Measurements from ENCODE around the gene PTPRD.

The PTPRD gene

DNA sequence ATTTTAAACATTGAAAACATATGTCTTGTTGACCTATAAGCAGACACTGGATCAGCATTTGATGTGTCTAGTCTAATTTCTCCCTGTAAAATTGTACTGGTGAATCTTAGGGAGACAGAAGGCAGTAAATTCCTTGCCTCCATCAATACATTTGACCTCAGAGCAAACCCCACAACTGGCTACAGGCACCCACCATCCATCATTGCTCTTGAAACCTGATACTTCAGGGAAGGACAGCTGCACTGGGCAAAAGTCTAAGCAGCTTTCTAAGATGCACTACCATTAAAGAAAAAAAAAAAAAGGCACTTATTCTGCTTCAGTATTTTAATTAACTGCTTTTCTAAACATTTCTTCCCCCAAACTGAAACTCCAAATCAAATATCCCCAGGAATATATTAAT lies 1761.9 kb downstream of the PTPRD start:
- DNase-seq, result peak; percentile 84

DNA sequence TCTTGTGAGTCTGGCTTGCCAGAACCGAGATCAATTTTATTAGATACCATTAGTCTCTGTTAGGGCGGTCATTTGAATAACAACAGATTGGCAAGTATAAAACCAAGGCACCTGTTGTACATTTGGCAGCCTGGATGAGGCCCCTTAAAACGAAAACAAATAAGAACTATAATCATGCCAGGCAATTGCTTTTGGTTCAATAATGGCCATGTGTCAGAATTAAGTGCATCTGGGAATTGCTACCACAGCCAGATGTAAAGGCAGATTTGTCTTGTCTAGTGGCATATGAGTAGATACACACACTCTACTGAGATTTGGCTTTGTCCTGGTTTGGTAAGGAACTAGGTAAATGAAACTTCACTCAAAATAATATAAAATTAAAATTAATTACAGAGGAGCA lies 1767.0 kb downstream of the PTPRD start:
- peak; percentile 94 for DNase-seq

DNA sequence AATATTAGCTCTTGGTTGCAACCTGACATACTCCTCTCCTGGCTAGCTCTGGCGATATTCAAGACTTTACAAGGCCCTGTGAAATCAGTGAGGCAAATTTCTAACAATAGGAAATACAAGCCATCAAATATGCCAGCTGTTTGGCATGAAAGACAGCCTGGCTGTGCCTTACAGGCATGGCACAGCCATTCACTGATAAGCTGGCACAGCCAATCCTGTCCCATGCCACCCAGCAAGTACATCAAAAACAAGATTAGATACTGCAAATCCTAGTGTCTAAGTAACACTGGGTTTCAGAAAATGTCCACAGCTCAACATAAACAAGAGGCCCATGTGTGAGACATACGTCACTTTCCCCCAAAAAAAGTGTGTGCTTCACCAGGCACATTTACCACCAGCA lies 1767.4 kb downstream of the PTPRD start:
- peak; percentile 81 for DNase-seq

DNA sequence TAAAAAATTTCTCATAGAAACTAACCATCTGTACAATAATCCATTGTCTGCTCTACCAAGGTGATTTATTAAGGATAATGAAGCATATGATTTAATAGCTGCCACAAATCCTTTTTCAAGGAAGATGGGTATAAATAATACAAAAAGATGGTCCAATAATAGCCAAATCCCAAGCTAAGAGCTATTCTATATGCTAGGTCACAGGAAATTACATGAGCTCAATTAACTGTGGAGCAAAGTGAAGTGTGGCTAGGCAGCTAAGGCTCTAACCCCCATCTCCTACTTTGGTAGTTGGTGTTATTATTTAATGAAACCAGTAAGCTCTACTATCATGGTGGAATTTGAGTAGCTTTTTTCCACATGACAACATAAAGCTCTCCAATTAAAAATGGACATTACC lies 1768.3 kb downstream of the PTPRD start:
- DNase-seq, result peak; percentile 43

DNA sequence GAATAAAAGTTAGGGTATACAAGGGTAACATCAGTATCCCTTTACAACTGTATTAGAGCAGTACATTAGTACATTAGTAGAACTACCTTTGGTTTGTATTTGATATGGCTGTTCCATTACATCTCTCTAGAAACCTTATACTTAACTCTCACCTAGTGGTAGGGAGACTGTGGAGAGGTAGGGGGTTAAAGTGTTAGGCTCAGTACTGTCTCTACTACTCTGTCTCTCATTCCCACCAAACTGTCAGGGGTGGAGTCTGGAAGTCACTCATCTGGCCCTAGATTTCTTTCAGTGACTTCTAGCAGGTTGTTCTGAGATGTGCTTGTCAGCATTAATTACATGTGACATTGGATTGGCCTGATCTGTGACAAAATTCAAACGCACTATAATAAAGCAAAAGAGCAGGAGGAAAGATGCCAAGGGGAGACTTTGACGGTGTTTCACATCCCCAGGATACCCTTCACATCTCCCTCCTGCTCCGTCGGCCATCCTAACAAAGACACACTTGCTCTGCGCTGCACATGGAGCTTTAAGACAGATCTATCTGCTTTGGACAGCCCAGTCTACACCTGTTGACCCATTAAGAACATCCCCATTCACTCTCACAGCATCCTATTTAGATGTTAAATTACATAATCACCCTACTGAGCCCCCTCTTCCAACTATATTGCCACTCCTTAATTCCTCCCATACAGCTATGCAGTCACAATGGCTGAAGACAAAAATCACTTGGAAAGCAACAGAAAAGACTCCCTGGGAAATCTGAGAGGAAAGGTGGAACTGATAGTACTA lies 1770.2 kb downstream of the PTPRD start:
- peak; percentile 39 for DNase-seq

DNA sequence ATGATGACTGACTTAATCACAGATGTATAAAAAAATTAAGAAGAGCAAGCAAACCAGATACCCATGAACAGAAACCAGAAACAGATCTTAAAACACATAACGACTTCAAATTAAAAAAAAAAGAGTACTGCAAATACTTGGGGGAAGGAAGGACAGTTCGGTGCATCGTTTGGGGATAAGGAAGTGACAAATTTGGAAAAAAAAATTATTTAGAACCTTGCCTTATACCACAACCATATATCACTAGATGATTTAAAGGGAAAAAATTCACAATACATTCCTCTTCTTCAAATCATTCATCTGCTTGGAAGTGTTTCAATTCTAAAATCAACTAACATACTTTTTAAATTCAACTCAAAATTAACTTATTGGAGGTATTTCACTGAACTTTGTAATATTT lies 1774.7 kb downstream of the PTPRD start:
- no peak for DNase-seq

GRCh38 chr9:8835291-8835690 lies 1777.5 kb downstream of the PTPRD start:
- no peak for DNase-seq

GRCh38 chr9:8832955-8833354 lies 1779.8 kb downstream of the PTPRD start:
- DNase-seq, result peak; percentile 60

DNA sequence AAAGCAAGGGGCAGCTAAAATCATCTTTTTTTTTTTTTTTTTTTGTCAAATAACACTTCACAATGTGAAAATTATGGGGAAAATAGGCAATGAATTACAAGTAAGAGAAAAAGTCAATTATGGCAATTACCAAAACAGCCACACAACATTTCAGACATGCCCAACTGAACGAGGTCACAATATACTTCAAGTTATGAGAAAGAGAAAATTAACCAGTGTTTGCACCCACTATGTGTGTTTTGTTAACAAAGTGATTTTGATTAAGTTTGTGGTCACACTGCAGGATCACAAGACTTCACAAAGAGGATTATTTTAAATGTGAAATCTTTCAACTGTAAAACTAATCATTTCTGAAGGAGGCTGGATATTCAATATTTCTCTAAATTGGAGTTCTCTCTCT lies 1780.4 kb downstream of the PTPRD start:
- DNase-seq, result peak; percentile 47

GRCh38 chr9:8831568-8831967 lies 1781.2 kb downstream of the PTPRD start:
- no peak for DNase-seq

DNA sequence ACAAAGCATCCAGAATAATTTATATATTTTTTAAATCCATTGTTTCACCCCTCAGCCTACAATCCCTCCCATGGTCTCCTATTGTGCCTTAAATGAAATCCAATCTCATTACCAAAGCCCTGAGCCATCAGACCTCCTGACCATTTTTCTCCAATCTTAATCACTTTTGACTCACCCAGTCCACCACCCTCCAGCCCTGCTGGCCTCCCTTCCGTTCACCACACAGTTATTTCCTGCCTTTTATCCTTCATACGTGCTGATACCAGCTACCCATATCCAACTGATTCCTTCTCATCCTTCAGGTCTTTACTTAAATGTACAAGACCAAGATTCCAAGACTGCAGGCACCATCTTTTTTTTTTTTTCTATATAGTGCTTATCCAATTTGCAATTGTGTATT lies 1786.5 kb downstream of the PTPRD start:
- no peak for DNase-seq

DNA sequence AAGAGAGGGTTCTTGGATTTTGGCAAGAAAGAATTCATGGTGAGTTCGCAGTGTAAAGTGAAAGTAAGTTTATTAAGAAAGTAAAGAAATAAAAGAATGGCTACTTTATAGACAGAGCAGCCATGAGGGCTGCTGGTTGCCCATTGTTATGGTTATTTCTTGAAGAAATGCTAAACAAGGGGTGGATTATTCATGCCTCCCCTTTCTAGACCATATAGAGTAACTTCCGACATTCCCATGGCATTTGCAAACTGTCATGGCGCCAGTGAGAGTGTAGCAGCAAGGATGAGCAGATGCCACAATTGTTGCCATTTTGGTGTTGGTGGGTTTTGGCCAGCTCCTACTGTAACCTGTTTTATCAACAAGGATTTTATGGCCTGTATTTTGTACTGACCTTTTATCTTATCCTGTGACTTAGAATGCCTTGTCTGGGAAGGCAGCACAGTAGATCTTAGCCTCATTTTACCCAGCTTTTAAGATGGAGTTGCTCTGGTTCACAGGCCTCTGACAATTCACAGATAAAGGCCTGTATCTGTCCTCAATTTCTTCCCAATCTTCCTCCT lies 1787.1 kb downstream of the PTPRD start:
- DNase-seq, result no peak

GRCh38 chr9:8823131-8823895 lies 1789.5 kb downstream of the PTPRD start:
- no peak for DNase-seq

GRCh38 chr9:8822667-8823025 lies 1790.2 kb downstream of the PTPRD start:
- no peak for DNase-seq

DNA sequence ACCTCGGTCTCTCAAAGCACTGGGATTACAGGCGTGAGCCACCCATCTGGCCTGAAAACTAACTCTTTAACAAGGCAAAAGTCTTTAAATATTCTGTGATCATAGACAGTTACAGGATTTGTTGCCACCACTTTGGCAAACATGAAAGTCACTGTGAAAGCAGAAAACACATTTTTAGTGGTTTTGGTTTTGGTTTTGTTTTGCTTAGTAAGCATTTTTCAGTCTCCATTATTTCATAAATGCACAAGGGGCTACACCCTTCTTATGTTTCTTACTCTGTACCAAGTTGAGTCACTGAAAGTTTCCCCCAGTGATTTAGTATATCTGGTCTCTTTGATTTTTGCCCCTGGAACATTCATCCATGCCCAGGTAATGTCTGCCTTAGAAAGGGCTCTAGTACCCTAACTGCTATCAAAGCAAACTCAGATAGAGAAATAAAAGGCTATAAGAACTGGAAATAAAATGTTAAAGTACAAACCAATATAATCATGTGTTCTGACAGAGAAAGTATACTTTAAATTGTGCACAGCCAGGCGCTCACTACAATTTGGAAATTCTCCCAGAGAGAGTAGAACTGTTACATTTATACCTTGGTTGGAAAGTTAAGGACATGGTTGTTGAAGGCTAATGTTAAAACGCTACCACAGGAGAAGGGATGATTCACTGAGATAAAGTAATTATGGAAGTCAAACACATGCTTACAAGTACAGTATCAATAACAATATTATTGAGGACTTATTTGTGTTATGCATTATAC lies 1790.7 kb downstream of the PTPRD start:
- no peak for DNase-seq

DNA sequence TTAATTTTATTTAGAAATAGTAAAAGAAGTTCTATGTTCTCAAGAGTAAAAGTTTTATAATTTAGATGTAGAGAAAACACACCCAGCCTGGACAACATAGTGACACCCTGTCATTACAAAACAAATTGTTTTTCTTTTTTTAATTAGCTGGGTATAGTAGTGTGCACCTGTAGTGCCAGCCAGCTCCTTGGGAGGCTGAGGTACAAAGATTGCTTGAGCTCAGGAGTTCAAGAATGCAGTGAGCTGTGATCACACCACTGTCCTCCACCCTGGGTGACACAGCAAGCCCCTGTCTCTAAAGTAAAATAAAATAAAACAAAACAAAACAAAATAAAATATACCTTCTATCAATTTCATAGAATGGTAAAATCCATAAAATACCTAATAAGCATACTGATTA lies 1795.5 kb downstream of the PTPRD start:
- peak; percentile 47 for DNase-seq

DNA sequence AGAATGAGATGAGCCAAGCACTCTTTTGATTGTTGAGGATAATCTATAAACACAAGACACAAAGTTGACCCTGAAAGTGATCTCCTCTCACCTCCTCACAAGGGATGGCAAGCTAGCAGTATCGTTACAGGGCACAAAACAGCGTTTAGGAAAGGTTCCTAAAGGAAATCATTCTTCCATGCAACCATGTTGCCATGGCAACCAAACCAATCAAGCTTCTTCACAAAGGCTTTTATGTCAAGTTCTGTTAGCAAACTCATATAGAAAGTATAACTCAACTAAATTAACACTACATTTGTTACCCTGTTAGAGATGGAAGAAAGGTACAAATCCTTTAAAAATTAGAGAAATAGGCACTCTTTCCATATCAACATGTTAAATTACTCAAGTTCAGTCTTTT lies 1796.4 kb downstream of the PTPRD start:
- DNase-seq, result peak; percentile 95

DNA sequence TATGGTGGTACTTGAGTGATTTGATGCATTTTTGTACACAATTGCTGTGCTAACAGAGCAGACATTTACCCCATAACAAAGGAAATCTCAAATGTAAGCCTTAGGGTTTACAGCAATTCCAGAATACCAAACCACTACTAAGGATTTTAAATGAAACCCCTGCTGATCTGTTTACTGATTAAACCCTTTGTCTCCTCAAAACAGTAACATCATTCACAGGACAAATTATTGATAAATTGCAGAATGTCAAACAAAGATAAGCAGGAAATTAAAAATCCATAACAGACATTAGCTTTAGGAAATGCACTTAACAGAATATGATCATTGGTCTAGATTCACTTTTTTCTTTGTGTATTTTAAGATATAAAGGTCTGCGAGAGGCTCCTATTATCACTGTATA lies 1796.9 kb downstream of the PTPRD start:
- peak; percentile 46 for DNase-seq

- no peak for DNase-seq
Observed at GRCh38 chr9:8815219-8815618, 1797.6 kb downstream of the PTPRD start.

DNA sequence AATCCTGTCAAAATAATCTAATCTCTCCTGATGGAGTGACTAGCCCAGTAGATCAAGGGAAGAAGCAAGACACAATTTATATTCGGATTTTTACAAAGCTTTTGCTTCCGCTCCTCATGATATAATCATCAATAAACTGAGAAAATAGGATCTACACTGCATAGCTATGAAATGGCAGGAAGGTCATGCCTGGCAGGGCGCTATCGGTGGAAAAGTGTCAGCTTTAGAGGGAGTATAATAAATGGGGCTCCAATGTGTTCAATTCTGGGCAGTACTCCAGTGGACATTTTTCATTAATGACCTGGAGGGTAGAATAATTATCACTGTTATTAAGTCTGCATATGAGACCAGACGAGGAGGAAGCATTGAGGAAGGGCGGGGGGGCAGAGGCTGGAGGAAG lies 1799.9 kb downstream of the PTPRD start:
- no peak for DNase-seq

GRCh38 chr9:8809741-8810140 lies 1803.1 kb downstream of the PTPRD start:
- peak; percentile 31 for DNase-seq

- no peak for DNase-seq
Observed at GRCh38 chr9:8806150-8806549, 1806.7 kb downstream of the PTPRD start.

DNA sequence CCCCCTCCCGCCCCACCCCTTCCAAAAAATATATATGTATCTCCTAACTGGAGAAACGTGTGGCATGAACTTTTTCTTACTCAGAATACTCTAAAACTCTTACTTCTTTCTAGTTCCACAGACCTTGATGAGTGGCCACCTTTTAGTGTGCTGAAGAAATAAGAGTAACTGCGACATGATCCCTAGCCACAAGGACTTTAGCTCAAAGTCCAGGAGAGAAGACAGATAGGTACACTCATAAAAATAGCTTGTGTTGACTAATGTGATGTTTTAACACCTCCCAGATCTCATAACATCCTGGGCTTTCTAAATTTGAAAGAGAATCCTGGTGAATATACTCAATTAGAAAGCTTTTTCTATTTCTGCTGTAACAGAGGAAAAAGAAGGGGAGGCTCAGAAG lies 1808.2 kb downstream of the PTPRD start:
- DNase-seq, result no peak

Measured in NCI-H69 (cell line).